ENCODE data around the gene DCP2.
A peak's percentile ranks its signal among the peaks of the same experiment; 100 is the strongest.

The DCP2 gene

GRCh38 chr5:113048931-113049330 lies 72.3 kb downstream of the DCP2 start:
- DNase-seq (ENCODE audit: low read depth), result no peak
- TF ChIP-seq CTCF (conservative IDR thresholded peaks at IDR 0.05; ENCODE audit: low read depth, low read length), result no peak
- H3K4me3 ChIP-seq (ENCODE audit: low read depth, low read length), result no peak overlapping the region

- DNase-seq (ENCODE audit: low read depth), result peak; percentile 80
- TF ChIP-seq CTCF (conservative IDR thresholded peaks at IDR 0.05; ENCODE audit: low read depth, low read length), result no peak
- no peak overlapping the region for H3K4me3 ChIP-seq (ENCODE audit: low read depth, low read length)
These were observed 74.3 kb downstream of the DCP2 start for GRCh38 chr5:113050721-113051382.

- no peak for TF ChIP-seq CTCF (conservative IDR thresholded peaks at IDR 0.05; ENCODE audit: low read depth, low read length)
- H3K4me3 ChIP-seq (ENCODE audit: low read depth, low read length), result no peak overlapping the region
- no peak for DNase-seq (ENCODE audit: low read depth)
These were observed 75.6 kb downstream of the DCP2 start for GRCh38 chr5:113052041-113052795.

- peak; percentile 49 for DNase-seq (ENCODE audit: low read depth)
- no peak for TF ChIP-seq CTCF (conservative IDR thresholded peaks at IDR 0.05; ENCODE audit: low read depth, low read length)
- no peak overlapping the region for H3K4me3 ChIP-seq (ENCODE audit: low read depth, low read length)
These were observed 77.0 kb downstream of the DCP2 start for GRCh38 chr5:113053511-113053995.

- no peak for TF ChIP-seq CTCF (conservative IDR thresholded peaks at IDR 0.05; ENCODE audit: low read depth, low read length)
- DNase-seq (ENCODE audit: low read depth), result no peak
- H3K4me3 ChIP-seq (ENCODE audit: low read depth, low read length), result no peak overlapping the region
These were observed 78.3 kb downstream of the DCP2 start for GRCh38 chr5:113054899-113055298.

GRCh38 chr5:113056988-113057387 lies 80.4 kb downstream of the DCP2 start:
- no peak for TF ChIP-seq CTCF (conservative IDR thresholded peaks at IDR 0.05; ENCODE audit: low read depth, low read length)
- DNase-seq (ENCODE audit: low read depth), result no peak
- H3K4me3 ChIP-seq (ENCODE audit: low read depth, low read length), result no peak overlapping the region

Data from choroid plexus epithelial cell (primary cell).